ENCODE measurements around the gene IQCK.

DNA sequence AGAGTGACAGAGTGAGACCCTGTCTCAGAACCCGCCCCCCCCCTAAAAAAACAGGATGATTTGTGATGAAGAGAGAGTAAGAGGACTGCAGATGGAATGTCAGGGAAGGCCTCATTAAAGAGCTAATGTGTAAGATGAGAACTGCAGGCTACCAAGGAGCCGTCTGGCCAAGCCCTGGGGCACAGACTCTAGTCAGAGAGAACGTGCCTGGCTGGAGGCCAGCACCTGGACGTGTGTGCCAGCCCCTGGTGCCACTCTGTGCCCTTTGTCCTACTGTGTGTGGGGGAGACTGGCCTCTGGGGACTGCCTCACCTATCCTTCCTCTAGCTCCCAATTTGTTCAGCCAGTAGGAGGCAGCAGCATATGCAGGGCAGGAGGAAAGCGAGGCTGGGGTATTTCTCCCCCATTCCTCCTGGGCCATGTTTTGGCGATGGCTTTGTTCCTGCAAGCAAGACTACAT is 37.2 kb upstream of the IQCK start:
- TF ChIP-seq CTCF (IDR thresholded peaks at IDR 0.05) (no peak; the same call in 2 of the 3 replicates), POLR2A (IDR thresholded peaks at IDR 0.05; ENCODE audit: low read length) (no peak), MYC (IDR thresholded peaks at IDR 0.05; ENCODE audit: borderline replicate concordance, low read length) (no peak), EP300 (IDR thresholded peaks at IDR 0.05) (no peak)

Measured in A549 (cell line).